ENCODE results near the gene SRPK2. TPM values are rescaled to one million over a fixed set of nuclear protein-coding genes. Genes with fewer than 3 reads are reported as not detected.

The SRPK2 gene
- total and polyA plus RNA-seq, 9 donors = 15.2 to 50.0 (median 37.8) TPM

DNA sequence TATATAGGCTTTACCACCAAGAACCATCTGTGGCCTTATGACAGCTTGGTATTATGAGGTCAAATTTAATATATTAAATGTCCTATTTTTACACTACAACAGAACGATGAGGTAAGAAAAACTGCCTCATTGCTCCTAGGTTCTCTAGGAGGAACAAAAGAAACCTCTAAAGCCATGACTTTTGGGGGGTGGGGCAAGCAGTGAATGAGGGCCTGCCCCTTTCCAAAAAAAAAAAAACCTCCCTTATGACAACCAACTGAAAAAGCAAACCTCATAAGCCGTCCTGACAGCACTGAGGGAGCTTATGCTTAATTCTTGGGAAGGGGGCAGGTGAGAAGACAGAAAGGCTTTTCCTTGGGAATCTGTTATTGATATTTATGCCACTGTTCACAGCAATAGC, 258.1 kb downstream of the SRPK2 start:
- intact Hi-C loops (cut with DNase I) = no loop called here
- WGBS, 3 donors = 88 to 90% (median 88%) methylated on average over 2 of the region's 2 CpGs

GRCh38 chr7:105130048-105130447, 258.7 kb downstream of the SRPK2 start:
- Histone ChIP-seq H3K4me3 (no peak overlapping the region), H3K27me3 (no peaks in the 10 kb centered on the region), H3K9me3 (no peaks in the 10 kb centered on the region), H3K27ac (no peak overlapping the region), H3K4me1 (ENCODE audit: insufficient read depth) (no peaks in the 10 kb centered on the region), H3K36me3 (no peaks in the 10 kb centered on the region)
- 92 to 93% (median 93%) methylated on average over 5 of the region's 5 CpGs for WGBS, 3 donors
- no peak for TF ChIP-seq EP300 (IDR thresholded peaks at IDR 0.05)
- TF ChIP-seq CTCF (IDR thresholded peaks at IDR 0.05) = no peak
- TF ChIP-seq POLR2A (IDR thresholded peaks at IDR 0.05) = no peak
- intact Hi-C loops (cut with DNase I) = no loop called here
- DNase-seq = no peak

More for the DNA sequence above, 258.1 kb downstream of the SRPK2 start:
- Histone ChIP-seq H3K36me3 (no peaks in the 10 kb centered on the region), H3K27ac (no peak overlapping the region), H3K4me1 (ENCODE audit: insufficient read depth) (no peaks in the 10 kb centered on the region), H3K9me3 (no peaks in the 10 kb centered on the region), H3K4me3 (no peak overlapping the region), H3K27me3 (no peaks in the 10 kb centered on the region)
- TF ChIP-seq CTCF (IDR thresholded peaks at IDR 0.05) (no peak), POLR2A (IDR thresholded peaks at IDR 0.05) (no peak), EP300 (IDR thresholded peaks at IDR 0.05) (no peak)
- DNase-seq = no peak

DNA sequence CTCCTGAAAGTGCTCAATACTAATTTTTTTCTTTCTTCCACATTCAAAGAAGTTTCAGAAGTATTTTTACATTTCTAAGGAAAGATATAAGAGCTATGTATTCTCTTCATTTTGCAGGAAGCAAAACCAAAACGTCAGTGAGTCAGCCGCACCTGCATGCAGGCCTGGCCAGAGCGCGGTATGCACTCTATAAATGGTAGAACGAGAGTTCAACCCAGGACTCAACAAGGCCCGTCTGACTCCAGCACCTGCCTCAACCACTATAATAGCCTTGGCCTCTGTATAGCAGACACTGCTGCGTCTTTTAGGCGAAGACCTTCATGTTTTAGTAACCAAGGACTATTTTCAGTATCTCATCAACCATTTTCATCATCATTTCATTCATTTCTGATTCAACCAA, 261.5 kb downstream of the SRPK2 start:
- DNase-seq = no peak
- WGBS, 3 donors = 78 to 83% (median 82%) methylated on average over 8 of the region's 8 CpGs
- Histone ChIP-seq H3K4me1 (ENCODE audit: insufficient read depth) (no peaks in the 10 kb centered on the region), H3K9me3 (no peaks in the 10 kb centered on the region), H3K27me3 (no peaks in the 10 kb centered on the region), H3K4me3 (no peak overlapping the region), H3K27ac (no peak overlapping the region), H3K36me3 (no peaks in the 10 kb centered on the region)
- intact Hi-C loops (cut with DNase I) = no loop called here
- no peak for TF ChIP-seq EP300 (IDR thresholded peaks at IDR 0.05)
- no peak for TF ChIP-seq CTCF (IDR thresholded peaks at IDR 0.05)
- no peak for TF ChIP-seq POLR2A (IDR thresholded peaks at IDR 0.05)

- H3K4me3 ChIP-seq = no peak overlapping the region
- no peak for TF ChIP-seq CTCF (IDR thresholded peaks at IDR 0.05)
- intact Hi-C loops (cut with DNase I) = no loop called here
- H3K27me3 ChIP-seq = no peaks in the 10 kb centered on the region
- H3K36me3 ChIP-seq = no peaks in the 10 kb centered on the region
- H3K27ac ChIP-seq = no peak overlapping the region
- H3K9me3 ChIP-seq = no peaks in the 10 kb centered on the region
- WGBS, 3 donors = 73 to 86% (median 85%) methylated on average over 4 of the region's 4 CpGs
- DNase-seq = no peak
- H3K4me1 ChIP-seq (ENCODE audit: insufficient read depth) = no peaks in the 10 kb centered on the region
Observed at GRCh38 chr7:105126436-105126975, 262.2 kb downstream of the SRPK2 start.

Data from ovary (tissue), 9 donors.